HG03457 (cell line): ENCODE data around the gene PWP2.
"Not testable (repeated sequence)": the region's sequence is repeated elsewhere in the genome, so short reads cannot be mapped to it uniquely, and the experiment has no call there.

Experiments used
- ATAC-seq: cut with Tn5 transposase; IDR thresholded peaks from one replicate; pipeline ENCODE4 v1.9.1; 2021; ENCODE audit warnings: moderate number of reproducible peaks; ENCODE audit not compliant: unreplicated experiment

The PWP2 gene

GRCh38 chr21:44107026-44107501, at the start of gene PWP2:
Gene PWP2, plus strand, starts transcription at chr21:44107399. Its CDS starts 18 bp downstream, at chr21:44107417.
- not testable (repeated sequence) for ATAC-seq

DNA sequence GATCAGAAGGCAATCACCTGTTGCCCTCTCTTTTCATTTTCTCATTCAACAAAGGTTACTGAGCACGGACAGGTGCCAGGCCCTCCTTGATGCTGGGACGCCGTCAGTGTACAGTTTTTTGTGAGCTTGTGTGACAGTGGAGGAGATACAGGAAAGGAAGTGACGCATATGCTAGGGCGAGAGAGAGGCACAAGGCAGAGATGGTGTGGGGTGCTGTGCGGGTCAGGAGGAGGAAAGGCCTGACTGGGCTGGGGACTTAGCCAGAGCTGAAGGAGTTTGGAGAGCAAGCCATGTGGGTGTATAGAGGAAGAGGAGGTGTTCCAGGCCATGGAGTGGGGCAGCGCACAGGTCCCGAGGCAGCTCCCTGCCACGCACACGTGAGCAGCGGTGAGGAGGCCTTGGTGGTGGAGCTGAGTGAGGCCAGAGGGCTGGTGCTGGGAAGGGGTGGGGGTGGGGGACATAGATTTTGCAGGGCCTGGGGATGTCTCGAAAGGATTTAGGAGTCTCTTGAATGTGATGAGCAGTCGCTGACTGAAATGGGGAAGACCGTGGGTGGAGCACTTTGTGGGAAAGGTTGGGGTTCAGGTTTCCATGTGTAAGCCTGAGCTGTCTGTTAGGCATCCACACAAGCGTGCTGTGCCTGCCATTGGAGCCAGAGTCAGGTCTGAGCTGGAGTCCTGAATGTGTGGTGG, 49.1 kb upstream of the PWP2 start:
- ATAC-seq = no peak

- no peak for ATAC-seq
Observed at GRCh38 chr21:44058652-44058964, 48.6 kb upstream of the PWP2 start.

DNA sequence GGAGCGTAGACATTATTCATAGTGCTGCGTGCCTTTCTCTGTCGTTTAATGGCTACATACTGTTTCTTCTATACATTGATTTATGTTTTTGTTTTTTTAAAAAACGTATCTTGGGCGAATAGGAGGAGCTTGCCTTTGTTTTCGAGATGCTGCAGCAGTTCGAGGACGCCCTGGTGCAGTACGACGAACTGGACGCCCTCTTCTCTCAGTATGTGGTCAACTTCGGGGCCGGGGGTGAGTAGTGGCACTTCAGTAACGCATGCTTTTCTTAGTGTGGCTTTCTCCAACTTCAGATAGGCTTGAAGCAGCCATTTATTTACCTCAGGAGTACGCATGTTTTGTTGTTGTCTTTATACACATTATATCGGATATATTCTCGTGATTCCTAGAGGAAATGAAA, 48.2 kb upstream of the PWP2 start:
- ATAC-seq = no peak

- no peak for ATAC-seq
Observed at GRCh38 chr21:44059710-44060109, 47.5 kb upstream of the PWP2 start.

GRCh38 chr21:44062380-44062779, 44.8 kb upstream of the PWP2 start:
- no peak for ATAC-seq

DNA sequence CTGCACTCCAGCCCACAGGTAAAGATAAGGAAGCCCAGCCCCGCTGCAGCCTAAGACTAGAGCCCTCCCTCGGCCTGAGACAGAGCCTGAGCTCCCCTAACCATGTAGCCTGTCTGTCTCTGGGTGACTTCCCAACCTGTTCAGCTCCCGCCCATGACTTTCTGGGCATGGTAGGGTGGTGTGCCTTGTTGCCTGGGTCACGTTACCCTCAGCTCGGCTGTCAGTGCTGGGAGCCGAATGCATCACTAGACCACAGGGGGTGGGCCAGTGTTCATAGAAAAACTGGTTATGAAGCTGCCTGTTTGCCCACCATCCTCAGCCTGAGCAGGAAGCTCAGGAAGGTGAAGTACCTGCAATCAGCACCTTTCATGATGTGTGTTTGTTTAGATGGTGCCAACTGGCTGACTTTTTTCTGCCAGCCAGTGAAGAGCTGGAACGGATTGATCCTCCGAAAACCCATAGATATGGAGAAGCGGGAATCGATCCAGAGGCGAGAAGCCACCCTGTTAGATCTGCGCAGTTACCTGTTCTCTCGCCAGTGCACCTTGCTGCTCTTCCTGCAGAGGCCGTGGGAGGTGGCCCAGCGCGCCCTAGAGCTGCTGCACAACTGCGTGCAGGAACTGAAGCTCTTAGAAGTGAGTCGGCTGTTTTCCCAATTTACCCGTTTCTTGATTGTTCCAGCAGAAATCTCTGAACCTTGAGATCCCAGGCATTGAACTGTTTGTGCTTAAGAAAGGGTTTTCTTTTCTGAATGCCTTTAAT, 43.9 kb upstream of the PWP2 start:
- ATAC-seq = no peak

- no peak for ATAC-seq
Observed at GRCh38 chr21:44064852-44065403, 42.3 kb upstream of the PWP2 start.

DNA sequence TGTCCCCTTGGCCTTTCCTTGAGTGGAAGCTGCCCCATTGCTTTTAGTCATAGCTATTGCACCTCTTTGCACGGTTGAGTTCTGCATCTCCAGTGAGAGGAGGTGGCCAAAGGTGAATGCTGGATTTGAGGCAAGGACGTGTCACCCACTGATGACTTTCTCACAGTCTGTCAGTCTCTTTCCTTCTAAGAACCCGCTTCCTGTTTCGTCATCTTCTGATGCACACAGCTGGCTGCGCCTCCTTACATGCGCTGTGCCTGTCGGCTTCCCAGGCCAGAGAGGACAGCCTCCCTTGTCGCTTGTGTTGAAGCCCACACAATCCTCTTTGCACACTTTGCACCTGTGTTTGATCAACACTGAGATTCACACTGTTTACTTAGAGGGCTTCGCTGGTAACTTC, 41.8 kb upstream of the PWP2 start:
- ATAC-seq = no peak

DNA sequence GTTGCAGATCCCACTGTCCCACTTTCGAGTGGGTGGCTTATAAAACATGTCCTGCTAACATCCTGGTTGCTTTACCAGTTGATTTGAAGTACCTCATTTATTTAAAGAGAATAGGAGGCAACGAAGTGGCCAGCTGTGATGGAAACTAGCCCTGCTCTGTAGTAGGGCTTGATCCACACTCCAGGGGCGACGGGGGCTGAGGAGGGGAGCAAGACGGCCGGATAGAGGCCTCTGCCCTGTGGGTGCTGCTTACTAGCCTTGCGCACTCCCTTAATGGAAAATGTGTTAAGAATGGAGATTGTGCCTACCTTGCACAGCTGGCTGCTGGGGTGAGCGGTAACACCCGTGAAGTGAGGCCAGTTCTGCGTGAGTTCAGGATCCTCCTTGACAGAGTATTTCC, 41.1 kb upstream of the PWP2 start:
- no peak for ATAC-seq

DNA sequence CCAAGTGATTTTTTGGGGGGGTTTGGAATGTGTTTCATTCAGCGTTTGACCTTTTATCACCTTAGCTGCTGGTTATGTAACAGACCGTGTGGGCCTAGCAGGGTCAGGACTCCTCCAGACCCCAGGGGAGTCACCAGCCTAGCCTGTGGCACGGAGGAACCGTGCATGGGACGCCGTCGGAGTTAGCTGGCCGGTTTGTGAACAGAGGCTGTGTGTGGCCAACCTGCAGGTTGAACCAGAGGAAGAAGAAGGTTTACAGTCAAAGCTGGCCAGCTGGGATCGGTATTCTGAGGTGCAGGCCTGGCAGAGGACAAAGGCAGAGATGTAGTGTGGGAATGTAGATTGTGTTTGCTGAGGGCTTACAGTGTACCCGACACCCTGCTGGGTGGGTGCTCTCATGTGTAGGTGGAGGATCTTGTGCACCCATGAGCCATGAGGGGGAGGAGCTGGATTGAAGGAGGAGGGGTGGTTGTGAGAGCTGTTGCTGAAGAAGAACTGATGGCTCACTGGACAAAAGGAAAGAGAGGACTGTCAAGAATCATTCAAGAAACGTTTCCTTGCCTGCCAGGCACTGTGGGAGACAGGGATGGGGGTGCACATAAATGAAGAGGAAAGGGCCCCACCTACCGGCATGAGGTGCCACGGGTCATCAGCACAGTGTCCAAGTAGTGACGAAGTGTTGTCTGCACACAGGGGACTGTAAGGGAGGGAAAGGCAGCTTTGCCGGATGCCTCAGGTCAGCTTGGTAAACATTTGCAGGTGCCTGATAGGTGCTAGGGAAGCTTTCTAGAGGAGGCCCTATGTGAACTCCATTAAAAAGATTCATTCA, 40.0 kb upstream of the PWP2 start:
- no peak for ATAC-seq

- ATAC-seq = no peak
Observed at GRCh38 chr21:44070391-44070790, 36.8 kb upstream of the PWP2 start.

GRCh38 chr21:44071359-44072104, 35.7 kb upstream of the PWP2 start:
- ATAC-seq = no peak

DNA sequence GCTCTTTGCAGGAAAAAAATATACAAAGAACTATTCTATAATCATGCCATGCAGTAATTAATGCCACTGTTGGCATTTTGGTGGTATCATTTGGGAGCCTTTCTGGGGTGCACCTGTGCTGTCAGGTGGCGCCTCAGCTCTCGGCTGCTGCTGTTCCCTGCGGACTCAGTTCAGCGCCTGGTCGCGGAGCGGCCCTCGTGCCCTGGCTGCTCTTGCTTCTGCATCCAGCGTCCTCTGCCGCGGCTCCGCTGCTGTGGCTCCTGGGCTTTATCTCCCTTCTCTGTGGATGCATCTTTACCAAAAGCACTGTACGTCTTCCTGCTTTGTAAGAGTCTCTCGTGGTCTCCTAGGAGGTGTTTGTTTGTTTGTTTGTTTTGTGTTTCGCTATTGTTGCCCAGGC, 35.1 kb upstream of the PWP2 start:
- ATAC-seq = no peak

DNA sequence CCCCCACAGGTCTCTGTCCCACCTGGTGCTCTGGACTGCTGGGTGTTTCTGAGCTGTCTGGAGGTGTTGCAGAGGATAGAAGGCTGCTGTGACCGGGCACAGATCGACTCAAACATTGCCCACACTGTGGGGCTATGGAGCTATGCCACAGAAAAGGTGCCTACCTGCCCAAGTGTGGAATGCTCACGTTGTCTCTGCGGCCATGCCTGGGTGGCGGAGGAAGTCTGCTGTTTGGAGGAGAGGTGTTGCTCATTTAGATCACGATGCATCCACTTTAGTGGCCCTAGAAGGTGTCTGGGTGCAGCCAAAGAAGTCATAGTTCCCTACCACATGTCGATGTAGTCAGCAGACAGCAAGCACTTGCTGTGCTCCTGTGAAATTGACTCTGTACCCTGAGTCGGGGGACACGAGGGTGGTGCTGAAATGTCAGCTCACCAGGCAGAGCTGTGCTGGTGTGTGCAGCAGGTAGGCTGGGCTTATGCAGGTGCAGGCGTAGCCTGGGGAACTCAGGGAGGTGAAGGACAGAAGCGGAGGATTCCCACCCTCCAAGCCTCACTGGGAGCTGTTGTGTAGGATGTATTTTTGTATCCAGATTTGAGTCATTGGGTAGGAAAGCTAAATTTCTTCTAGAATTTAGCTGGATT, 32.8 kb upstream of the PWP2 start:
- no peak for ATAC-seq

GRCh38 chr21:44076316-44076715, 30.9 kb upstream of the PWP2 start:
- no peak for ATAC-seq

DNA sequence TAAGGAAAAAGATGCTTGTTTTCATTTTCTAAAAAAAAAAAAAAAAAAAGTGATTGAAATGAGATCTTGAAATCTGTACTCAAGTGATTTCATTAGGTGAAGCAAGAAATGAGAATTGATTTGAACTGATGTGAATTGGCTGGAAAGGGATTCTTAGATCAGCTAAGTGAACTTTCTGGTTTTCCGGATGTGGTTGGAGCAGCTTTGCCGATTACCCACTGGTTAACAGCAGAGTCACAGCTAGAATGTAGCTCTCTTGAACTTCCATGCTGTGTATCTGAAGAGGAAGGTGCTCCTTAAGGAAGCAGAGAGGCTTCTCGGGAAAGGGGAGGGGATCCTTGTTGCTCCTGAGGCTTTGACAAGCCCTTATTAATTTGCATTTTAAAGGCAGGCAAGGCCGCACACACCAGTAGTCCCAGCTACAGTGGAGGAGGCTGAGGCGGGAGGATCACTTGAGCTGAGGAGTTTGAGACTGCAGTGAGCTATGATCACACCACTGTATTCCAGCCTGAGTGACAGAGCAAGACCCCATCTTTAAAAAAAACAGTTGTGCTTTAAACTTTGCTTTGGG, 28.7 kb upstream of the PWP2 start:
- ATAC-seq = no peak

DNA sequence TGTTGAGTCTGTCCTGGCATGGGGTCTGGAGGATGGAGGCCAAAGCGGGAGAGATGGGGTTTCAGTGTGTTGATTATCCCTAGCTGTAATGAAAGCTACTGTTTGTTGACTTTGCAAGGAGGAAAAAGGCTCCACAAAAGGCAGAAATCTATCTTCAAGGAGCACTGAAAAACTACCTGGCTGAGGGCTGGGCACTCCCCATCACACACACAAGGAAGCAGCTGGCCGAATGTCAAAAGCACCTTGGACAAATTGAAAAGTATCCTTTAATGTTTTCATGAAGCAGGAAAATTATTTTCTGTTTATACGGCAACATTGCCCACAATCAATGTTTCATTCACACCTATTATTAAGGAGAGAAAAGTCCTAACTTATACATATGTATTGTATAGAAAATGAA, 27.8 kb upstream of the PWP2 start:
- no peak for ATAC-seq

GRCh38 chr21:44079846-44080245, 27.4 kb upstream of the PWP2 start:
- no peak for ATAC-seq
